HG02943 (cell line): ENCODE results near the gene ARID1B.

ENCODE experiments used
- ATAC-seq: cut with Tn5 transposase; IDR thresholded peaks from one replicate; pipeline ENCODE4 v1.9.1; 2021; ENCODE audit warnings: mild to moderate bottlenecking, low read depth, moderate library complexity; ENCODE audit not compliant: unreplicated experiment

The ARID1B gene

GRCh38 chr6:156773935-156774852, 3.0 kb upstream of the ARID1B start:
- ATAC-seq, result no peak

DNA sequence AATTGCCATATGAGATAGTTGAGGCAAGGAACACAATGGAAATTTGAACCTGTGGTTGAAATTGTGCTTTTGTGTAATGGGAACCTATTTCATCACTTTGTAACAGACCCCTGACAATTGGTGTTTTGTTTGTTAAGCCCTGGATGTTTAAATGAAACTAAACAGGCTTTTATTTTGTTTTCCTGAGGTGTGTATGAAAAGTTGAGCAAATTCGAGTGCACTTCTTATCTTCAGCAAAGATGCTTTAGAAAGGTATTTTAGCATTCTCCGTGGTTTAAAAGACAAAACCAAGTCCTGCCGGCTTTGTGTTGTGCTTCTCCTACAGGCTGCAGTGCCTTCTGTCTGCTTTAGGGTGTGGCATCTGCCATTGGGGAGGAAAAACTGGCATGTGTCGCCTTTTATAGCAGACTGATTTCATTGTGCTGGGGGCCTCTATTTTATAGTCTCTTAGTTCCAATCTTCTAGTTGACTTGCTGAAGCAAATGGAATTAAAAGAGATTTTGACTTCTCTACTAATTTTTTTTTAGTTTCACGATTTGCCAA, 2.2 kb upstream of the ARID1B start:
- no peak for ATAC-seq

DNA sequence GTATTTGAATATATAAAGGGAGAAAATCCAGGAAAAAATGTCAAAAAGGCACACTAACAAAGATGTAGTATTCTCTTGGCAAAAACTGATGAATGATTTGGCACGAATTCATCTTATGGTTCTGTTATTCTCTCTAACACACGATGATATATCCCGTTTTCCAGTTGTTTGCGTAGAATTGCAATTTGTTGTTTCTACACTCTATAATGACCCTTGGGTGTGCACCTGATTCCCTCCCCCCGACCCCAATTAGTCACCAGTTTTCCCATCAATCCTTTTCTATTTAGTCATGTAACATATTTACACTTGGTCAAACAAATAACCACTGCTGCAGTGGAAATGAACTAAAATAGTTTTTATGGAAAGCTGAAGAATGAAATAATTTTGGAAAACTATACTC, 1.5 kb upstream of the ARID1B start:
- ATAC-seq, result no peak

DNA sequence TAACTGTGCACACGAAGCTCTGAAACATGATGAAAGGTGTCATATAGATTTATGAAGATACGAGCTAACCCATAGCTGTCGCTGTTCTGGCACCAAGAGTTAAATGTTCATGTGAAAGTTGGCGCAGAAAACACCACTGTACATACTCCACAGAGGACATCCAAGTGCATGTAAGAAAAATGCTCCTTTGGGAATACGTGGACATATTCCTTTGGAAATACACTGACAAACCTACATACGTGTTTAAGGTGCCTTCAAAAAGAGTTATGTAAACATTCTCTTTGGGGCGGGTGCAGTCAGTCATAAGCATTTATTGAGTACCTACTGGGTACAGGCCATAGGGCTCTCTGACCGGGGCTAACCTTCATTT, 723 bp upstream of the ARID1B start:
- ATAC-seq, result no peak

- peak; percentile 11 for ATAC-seq
These were observed 637 bp downstream of the ARID1B start for GRCh38 chr6:156777577-156778453.

GRCh38 chr6:156778454-156779205, 1.5 kb downstream of the ARID1B start:
- no peak for ATAC-seq

DNA sequence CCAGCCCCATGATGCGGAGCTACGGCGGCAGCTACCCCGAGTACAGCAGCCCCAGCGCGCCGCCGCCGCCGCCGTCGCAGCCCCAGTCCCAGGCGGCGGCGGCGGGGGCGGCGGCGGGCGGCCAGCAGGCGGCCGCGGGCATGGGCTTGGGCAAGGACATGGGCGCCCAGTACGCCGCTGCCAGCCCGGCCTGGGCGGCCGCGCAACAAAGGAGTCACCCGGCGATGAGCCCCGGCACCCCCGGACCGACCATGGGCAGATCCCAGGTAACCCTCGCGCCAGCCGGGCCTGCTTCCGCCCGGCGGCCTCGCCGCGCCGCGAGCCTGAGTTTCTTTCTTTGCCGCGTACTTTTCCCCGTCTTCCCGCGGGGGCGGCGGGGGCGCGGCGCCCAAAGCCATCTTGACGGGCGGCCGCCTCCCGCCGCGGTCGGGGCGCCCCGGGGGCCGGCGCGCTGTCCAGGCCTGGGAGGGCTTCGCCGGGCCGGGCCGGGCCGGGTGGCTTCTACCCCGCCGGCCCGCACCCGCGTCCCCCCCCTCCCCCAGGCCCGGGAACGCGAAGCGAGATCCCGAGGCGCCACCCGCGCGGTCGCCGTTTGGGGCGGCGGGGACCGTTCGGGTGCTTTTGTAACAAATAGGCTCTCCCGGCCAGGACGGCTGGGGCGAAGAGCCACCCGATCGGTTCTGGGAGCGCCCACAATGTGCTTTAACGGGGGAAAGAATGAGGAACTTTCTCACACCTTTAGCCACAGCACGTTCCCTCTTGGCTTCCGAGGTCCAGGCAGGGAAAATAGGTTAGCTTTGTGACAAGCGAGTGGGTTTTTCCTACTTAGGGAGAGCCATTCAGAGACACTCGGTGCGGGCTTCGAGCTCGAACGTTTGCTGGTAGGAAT, 2.3 kb downstream of the ARID1B start:
- ATAC-seq, result no peak

GRCh38 chr6:156780102-156780641, 3.0 kb downstream of the ARID1B start:
- no peak for ATAC-seq

DNA sequence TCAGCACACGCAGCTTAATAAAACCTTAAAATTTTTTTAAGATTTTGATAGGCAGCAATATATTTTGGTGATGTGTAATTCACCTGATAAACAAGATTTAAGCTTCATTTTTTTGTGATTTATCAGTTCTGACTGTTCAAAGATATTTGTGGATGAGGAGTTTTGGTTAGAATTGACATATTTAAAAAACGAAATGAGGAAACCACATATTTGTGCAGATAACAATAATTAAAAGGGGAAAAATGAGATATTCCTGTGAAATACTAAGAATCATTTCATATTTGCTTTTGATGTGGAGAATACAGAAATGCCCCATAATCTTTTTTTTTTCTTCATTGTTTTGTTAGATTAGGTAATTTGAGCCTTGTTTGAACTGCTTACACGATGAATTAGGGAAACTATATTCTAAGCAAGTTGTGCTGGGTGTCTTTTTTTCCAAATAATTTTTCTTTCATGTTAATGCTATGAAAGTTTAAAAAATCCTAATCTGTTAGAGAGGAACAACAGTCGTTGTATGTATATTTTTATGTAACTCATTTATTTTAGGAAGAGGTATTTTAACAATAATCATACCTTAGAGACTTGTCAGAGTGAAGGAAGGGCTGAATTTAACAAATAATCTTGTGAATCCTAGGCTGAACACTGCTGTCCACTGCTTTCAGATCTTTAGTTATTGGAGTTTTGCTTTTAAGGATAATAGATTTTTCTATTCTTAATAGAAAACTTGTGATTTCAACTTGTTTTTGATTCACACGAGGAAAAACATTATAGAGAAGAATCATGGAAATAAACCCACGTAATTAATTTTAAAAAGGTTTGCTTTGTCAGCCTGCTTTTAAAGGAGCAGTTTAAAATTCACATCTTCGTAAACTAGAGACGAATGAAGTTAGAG, 4.0 kb downstream of the ARID1B start:
- no peak for ATAC-seq

GRCh38 chr6:156781861-156782631, 4.9 kb downstream of the ARID1B start:
- no peak for ATAC-seq

DNA sequence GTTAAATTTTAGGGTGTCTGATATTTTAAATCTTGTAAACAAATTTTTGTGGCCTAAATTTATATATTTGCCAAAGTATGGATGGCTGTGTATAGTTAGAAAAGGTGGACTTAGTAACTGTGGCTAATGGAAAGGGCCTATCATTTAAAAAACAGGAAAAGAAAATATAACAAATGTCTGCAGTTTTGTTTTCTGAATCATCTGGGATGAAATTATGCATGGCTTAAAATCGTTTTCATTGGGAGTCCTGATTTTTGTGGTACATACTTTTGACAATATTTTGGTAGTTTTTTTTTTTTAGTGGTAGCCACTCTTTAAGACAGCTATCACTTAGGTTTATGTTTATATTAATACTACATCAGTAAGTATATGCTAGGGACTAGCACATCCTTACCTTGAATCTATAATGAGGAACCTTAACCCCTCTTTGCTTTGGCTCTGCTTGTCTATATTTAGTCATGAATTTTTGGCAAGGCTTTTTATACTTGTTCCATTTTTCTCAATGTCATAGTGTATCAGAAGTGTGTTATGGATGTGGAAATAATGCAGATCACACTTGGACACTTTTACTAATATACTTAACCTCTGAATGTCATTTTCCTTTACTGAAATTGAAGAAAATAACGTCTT, 5.6 kb downstream of the ARID1B start:
- ATAC-seq, result no peak

DNA sequence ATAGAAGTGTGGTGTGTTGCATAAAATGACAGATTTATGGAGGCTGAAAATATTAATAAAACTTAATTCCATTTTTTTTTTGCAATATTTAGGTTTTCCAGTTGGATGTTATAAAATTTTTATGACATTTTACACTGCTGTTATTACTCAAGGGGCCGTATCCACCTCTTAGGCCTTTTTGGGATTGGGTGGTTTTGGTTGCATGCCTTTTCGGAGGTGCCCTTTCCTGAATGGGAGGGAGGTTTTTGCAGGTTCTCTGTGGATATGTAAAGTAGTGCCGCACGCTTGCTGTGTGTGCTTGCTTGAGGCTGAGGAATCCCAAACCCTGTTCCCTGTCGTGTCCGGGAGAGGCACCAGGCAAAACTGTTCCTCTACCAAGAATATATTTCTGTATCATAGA, 6.8 kb downstream of the ARID1B start:
- no peak for ATAC-seq

DNA sequence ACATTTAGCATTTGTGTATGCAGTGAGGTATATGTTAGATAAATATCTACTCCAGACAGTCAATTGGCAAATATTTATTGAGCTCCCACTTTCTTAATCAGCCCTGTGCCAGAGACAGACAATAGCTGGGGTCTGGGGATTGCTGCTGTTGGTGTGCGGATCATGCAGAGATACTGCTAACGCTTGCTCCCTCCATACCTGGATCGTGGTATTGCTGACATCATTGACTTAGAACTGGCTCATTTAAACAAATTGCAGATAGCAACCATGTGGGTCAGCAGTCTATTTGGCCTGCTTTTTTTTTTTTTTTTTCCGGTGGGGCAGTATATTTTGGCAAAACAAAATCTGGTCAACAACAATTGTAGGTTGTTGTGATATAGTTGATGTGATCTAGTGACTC, 9.5 kb downstream of the ARID1B start:
- no peak for ATAC-seq

DNA sequence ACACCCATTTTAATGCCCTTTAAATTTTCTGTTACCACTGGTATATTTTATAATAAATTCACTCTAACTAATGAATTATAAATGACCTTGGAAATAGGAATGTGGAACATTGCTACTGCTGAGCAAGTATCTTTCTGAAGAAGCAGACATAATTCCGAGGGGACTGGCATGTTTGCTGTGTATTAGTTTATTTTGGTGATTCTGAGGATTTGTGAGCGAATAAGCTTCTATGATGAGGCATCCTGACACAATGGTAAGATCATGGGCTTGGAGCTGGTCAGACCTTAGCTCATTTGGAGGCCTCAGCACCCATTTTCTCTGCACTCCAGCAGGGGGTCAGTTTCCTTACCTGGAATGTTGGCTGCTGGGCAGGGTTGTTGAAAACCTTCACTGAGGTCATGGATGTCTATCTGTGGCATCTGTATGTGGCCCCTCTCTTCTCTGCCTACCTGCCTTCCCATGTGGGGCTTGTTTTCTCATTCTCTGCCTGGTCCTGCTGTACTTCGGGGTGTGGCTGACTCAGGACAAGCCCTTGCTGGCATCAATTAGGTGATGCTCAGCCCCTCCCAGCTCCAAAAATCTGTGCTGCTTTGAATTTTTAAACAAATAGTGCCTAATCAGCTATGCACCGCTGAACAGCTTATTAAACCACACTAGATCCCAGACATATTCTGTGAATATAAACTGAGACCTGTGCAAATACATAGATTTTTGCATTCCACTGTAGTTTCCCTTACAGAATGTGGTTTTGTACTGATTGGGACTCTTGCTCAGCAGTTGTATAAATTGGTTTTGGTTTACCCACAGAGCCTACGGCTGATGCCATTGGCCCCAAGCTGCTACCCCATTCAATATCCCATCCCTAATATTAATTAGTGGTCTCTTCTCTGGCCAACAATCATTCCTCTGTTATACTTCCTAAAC, 10.7 kb downstream of the ARID1B start:
- no peak for ATAC-seq

DNA sequence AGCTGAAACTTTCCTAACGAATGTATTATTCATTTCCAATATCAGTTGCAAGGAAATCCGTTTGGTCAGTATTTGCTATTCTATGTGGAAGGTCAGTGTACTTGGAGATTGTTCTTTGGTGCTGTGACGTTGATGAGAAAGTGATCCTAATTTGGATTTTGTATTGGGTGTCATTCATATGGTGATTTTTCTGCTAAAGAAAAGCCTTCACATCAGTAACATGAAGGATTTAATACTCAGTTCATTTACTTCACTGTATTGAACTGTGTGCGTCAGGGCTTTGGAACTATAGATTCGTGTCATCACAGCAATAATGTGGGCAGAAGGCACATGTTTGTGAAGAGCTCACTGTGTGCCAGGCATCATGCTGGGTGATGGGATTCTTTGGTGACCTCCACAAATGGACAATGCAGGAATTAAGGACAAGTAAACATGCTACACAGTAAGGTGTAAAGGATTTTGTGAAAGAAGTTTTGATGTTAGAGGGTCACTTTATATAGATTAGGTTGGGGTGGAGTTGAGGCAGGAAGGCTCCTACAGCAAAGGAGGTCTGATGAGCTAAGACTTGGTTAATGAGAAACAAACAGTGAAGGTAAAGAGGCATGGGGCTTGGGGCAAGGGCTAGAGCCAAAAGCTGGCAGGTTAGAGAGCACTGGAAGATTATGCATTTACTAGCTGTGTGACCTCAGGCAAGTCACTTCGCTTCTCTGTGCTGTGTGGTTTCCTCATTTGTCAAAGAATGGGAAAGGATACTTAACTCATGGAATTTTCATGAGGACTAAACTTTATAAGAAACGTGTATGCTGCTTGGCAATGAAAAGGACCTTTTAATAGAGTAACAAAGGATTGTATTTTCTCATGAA, 12.1 kb downstream of the ARID1B start:
- no peak for ATAC-seq
